Ishikawa (cell line): Measurements from ENCODE around the gene SH2D4B.

ENCODE experiments used
- CEBPB ChIP-seq: IDR thresholded peaks from 2 replicates; pipeline ENCODE4 v1.6.1; 2012
- CREB1 ChIP-seq: IDR thresholded peaks from 2 replicates; pipeline ENCODE4 v1.6.1; 2012; ENCODE audit warnings: low read depth
- EP300 ChIP-seq: IDR thresholded peaks from 2 replicates; pipeline ENCODE4 v1.6.1; 2012; ENCODE audit warnings: borderline replicate concordance
- FOXM1 ChIP-seq: IDR thresholded peaks from 2 replicates; pipeline ENCODE4 v1.6.1; 2012; ENCODE audit warnings: low read depth, borderline replicate concordance
- RAD21 ChIP-seq: IDR thresholded peaks from 2 replicates; pipeline ENCODE4 v1.6.1; 2012; ENCODE audit warnings: low read depth
- TCF12 ChIP-seq: IDR thresholded peaks from 2 replicates; pipeline ENCODE4 v1.6.1; 2012; ENCODE audit warnings: low read depth
- TEAD4 ChIP-seq: IDR thresholded peaks from 2 replicates; pipeline ENCODE4 v1.6.1; 2012
- YY1 ChIP-seq: IDR thresholded peaks from 2 replicates; pipeline ENCODE4 v1.6.1; 2012; ENCODE audit warnings: low read depth
- TF ChIP-seq, protein P1 (sequence below): IDR thresholded peaks from 2 replicates; pipeline ENCODE4 v1.6.1; 2012
- TF ChIP-seq, protein P2 (sequence below): IDR thresholded peaks from 2 replicates; pipeline ENCODE4 v1.6.1; 2012; ENCODE audit warnings: low read depth, mild to moderate bottlenecking

DNA sequence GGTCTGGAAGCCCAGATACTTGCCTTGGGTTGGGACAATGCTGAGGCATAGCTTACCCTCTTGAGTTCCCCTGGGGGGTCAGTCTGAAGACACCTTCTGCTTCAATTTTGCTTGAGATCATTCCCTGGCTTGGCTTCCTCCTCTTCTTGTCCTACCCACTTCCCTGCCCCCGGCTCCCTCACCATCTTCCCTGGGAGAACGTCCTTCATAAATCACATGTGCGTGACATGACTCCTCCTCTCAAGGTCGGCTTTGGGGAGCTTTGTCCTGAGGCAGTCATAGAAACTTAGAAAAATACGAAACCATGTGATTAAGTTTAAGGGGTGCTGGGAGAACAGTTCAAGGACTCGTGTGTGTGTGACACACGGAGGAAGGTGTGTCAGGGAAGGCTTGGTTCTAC, 122.6 kb downstream of the SH2D4B start:
- no peak for TF ChIP-seq TCF12
- TF ChIP-seq, protein P1, sequence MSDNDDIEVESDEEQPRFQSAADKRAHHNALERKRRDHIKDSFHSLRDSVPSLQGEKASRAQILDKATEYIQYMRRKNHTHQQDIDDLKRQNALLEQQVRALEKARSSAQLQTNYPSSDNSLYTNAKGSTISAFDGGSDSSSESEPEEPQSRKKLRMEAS = no peak
- no peak for TF ChIP-seq CEBPB
- no peak for TF ChIP-seq FOXM1
- TF ChIP-seq EP300 = no peak
- TF ChIP-seq TEAD4 = no peak
- TF ChIP-seq YY1 = no peak
- TF ChIP-seq, protein P2, sequence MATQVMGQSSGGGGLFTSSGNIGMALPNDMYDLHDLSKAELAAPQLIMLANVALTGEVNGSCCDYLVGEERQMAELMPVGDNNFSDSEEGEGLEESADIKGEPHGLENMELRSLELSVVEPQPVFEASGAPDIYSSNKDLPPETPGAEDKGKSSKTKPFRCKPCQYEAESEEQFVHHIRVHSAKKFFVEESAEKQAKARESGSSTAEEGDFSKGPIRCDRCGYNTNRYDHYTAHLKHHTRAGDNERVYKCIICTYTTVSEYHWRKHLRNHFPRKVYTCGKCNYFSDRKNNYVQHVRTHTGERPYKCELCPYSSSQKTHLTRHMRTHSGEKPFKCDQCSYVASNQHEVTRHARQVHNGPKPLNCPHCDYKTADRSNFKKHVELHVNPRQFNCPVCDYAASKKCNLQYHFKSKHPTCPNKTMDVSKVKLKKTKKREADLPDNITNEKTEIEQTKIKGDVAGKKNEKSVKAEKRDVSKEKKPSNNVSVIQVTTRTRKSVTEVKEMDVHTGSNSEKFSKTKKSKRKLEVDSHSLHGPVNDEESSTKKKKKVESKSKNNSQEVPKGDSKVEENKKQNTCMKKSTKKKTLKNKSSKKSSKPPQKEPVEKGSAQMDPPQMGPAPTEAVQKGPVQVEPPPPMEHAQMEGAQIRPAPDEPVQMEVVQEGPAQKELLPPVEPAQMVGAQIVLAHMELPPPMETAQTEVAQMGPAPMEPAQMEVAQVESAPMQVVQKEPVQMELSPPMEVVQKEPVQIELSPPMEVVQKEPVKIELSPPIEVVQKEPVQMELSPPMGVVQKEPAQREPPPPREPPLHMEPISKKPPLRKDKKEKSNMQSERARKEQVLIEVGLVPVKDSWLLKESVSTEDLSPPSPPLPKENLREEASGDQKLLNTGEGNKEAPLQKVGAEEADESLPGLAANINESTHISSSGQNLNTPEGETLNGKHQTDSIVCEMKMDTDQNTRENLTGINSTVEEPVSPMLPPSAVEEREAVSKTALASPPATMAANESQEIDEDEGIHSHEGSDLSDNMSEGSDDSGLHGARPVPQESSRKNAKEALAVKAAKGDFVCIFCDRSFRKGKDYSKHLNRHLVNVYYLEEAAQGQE = no peak
- TF ChIP-seq CREB1 = no peak
- no peak for TF ChIP-seq RAD21
